Measurements from ENCODE around the gene RNF207. TPM values are rescaled to one million over a fixed set of nuclear protein-coding genes. Genes with fewer than 3 reads are reported as not detected.

Gene RNF207
- total RNA-seq, 2 donors from 2014 or later: 25.2 to 52.4 TPM

DNA sequence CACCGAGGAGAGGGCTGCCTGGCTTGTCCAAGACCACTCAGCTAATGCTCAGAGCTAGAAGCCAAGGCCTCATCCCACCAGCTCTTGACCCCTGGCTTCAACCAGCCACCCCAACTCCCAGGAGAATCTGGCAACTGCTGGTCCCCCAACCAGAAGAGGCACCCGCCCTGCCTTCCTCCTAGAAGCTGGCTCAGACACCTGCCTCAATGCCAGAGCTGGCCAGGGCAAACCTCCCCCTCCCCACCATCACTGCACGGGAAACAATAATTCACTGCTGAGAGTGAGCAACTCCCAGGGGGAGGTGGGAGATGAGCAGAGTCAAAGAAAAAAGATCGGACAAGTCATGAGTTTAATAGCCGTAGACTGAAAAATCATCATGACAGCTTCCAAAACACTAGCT, 29.1 kb upstream of the RNF207 start:
- 70 to 74% methylated on average over 5 of the region's 5 CpGs for WGBS, 2 donors
- TF ChIP-seq POLR2A (IDR thresholded peaks at IDR 0.05) (no peak), CTCF (IDR thresholded peaks at IDR 0.05) (no peak)
- intact Hi-C loops (cut with DNase I): no loop called here

GRCh38 chr1:6177681-6178380, 28.1 kb upstream of the RNF207 start:
- no peak for ATAC-seq
- peaks cover 8% of the 10 kb centered on the region for H3K4me1 ChIP-seq
- DNase-seq: no peak
- peaks cover 0 to 15% of the 10 kb centered on the region in 2 donors for H3K27me3 ChIP-seq
- no peaks in the 10 kb centered on the region for H3K36me3 ChIP-seq (replicated peaks in 1 of 2; ENCODE audit: insufficient read depth in 1 of 2, low read depth in 2 of 2)
- H3K27ac ChIP-seq: no peak overlapping the region
- H3K4me3 ChIP-seq: no peak overlapping the region
- 72 to 73% methylated on average over 13 to 18 of the region's 18 CpGs for WGBS, 2 donors
- TF ChIP-seq POLR2A (IDR thresholded peaks at IDR 0.05) (no peak), CTCF (IDR thresholded peaks at IDR 0.05) (no peak)
- no peaks in the 10 kb centered on the region for H3K9me3 ChIP-seq
- intact Hi-C loops (cut with DNase I): no loop called here

More for the DNA sequence above, 29.1 kb upstream of the RNF207 start:
- Histone ChIP-seq H3K36me3 (replicated peaks in 1 of 2; ENCODE audit: insufficient read depth in 1 of 2, low read depth in 2 of 2) (no peaks in the 10 kb centered on the region), H3K27me3 (peaks cover 0 to 15% of the 10 kb centered on the region in 2 donors), H3K4me3 (no peak overlapping the region), H3K27ac (no peak overlapping the region), H3K4me1 (peaks cover 8% of the 10 kb centered on the region), H3K9me3 (no peaks in the 10 kb centered on the region)
- DNase-seq: no peak
- no peak for ATAC-seq

- peaks cover 0 to 15% of the 10 kb centered on the region in 2 donors for H3K27me3 ChIP-seq
- ATAC-seq: no peak
- H3K27ac ChIP-seq: no peak overlapping the region
- TF ChIP-seq CTCF (IDR thresholded peaks at IDR 0.05) (no peak), POLR2A (IDR thresholded peaks at IDR 0.05) (no peak)
- H3K36me3 ChIP-seq (replicated peaks in 1 of 2; ENCODE audit: insufficient read depth in 1 of 2, low read depth in 2 of 2): no peaks in the 10 kb centered on the region
- H3K4me1 ChIP-seq: peaks cover 8% of the 10 kb centered on the region
- 3 to 5% methylated on average over 13 to 47 of the region's 51 CpGs for WGBS, 2 donors
- no peaks in the 10 kb centered on the region for H3K9me3 ChIP-seq
- no peak for DNase-seq
- intact Hi-C loops (cut with DNase I): no loop called here
- no peak overlapping the region for H3K4me3 ChIP-seq
Measured at GRCh38 chr1:6178751-6179563, 27.0 kb upstream of the RNF207 start.

DNA sequence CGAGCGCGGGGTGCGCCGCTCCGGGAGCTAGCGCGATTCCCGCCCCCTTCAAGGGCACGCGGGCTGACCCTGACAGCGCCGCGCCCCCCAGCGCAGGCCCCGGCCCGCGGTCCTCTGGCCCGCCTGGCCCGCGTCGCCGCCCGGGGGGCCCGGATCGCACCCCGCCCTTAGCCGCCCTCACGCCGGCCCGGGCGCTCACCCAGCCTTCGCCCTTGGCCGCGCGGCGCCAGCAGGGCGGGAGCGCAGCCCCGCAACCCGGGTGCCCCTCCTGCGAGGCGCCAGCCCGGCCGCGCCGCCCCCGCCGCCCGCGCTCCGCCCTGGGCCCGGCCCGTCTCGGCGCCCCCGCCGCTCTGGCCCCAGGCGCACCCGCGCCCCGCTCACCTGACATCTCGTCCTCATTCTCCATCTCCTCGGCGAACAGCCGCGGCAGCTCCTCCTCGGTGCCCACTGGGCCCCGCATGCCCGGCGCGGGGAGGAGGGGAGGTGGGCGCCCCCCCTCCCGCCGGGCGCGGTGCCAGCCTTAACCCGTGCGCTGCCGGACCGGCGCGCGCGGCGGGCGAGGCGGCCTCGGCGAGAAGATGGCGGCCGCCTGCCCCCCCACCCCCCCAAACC, 26.2 kb upstream of the RNF207 start:
- intact Hi-C loops (cut with DNase I): no loop called here
- ATAC-seq (no peak), DNase-seq (no peak)
- TF ChIP-seq POLR2A (IDR thresholded peaks at IDR 0.05): no peak
- no peak for TF ChIP-seq CTCF (IDR thresholded peaks at IDR 0.05)
- H3K27me3 ChIP-seq: peaks cover 0 to 15% of the 10 kb centered on the region in 2 donors
- H3K9me3 ChIP-seq: no peaks in the 10 kb centered on the region
- H3K4me3 ChIP-seq: no peak overlapping the region
- no peak overlapping the region for H3K27ac ChIP-seq
- peaks cover 8% of the 10 kb centered on the region for H3K4me1 ChIP-seq
- H3K36me3 ChIP-seq (replicated peaks in 1 of 2; ENCODE audit: insufficient read depth in 1 of 2, low read depth in 2 of 2): no peaks in the 10 kb centered on the region
- 1% methylated on average over 74 of the region's 92 CpGs; no CpG with 5 or more reads in 1 of the 2 donors for WGBS, 2 donors
